Measurements from ENCODE around the gene CEBPG. TPM values are rescaled to one million over a fixed set of nuclear protein-coding genes. Genes with fewer than 3 reads are reported as not detected.

CEBPG gene
- total RNA-seq, 1 donor from 2014 or later = 18.0 TPM

GRCh38 chr19:33350538-33351309, 22.8 kb upstream of the CEBPG start:
- DNase-seq (ENCODE audit: low spot score) = no peak

GRCh38 chr19:33355535-33355934, 18.0 kb upstream of the CEBPG start:
- no peak for DNase-seq (ENCODE audit: low spot score)

GRCh38 chr19:33357556-33357955, 16.0 kb upstream of the CEBPG start:
- DNase-seq (ENCODE audit: low spot score) = no peak

GRCh38 chr19:33358408-33358807, 15.1 kb upstream of the CEBPG start:
- DNase-seq (ENCODE audit: low spot score) = no peak

GRCh38 chr19:33359581-33359980, 13.9 kb upstream of the CEBPG start:
- no peak for DNase-seq (ENCODE audit: low spot score)

GRCh38 chr19:33362508-33363228, 10.8 kb upstream of the CEBPG start:
- no peak for DNase-seq (ENCODE audit: low spot score)

- no peak for DNase-seq (ENCODE audit: low spot score)
Measured at GRCh38 chr19:33363476-33363875, 10.0 kb upstream of the CEBPG start.

- no peak for DNase-seq (ENCODE audit: low spot score)
Measured at GRCh38 chr19:33365691-33366090, 7.8 kb upstream of the CEBPG start.

GRCh38 chr19:33366127-33366526, 7.4 kb upstream of the CEBPG start:
- DNase-seq (ENCODE audit: low spot score) = no peak

GRCh38 chr19:33366897-33367296, 6.6 kb upstream of the CEBPG start:
- no peak for DNase-seq (ENCODE audit: low spot score)

- no peak for DNase-seq (ENCODE audit: low spot score)
Measured at GRCh38 chr19:33368074-33368864, 5.2 kb upstream of the CEBPG start.

GRCh38 chr19:33370783-33371182, 2.7 kb upstream of the CEBPG start:
- DNase-seq (ENCODE audit: low spot score) = no peak

- no peak for DNase-seq (ENCODE audit: low spot score)
Measured at GRCh38 chr19:33374236-33374714, 766 bp downstream of the CEBPG start.

- no peak for DNase-seq (ENCODE audit: low spot score)
Measured at GRCh38 chr19:33375156-33375836, 1.8 kb downstream of the CEBPG start.

GRCh38 chr19:33375837-33376159, 2.3 kb downstream of the CEBPG start:
- DNase-seq (ENCODE audit: low spot score) = no peak

- peak; percentile 72 for DNase-seq (ENCODE audit: low spot score)
Measured at GRCh38 chr19:33376423-33376822, 2.9 kb downstream of the CEBPG start.

- DNase-seq (ENCODE audit: low spot score) = no peak
Measured at GRCh38 chr19:33376941-33377557, 3.5 kb downstream of the CEBPG start.

- no peak for DNase-seq (ENCODE audit: low spot score)
Measured at GRCh38 chr19:33377586-33378475, 4.3 kb downstream of the CEBPG start.

GRCh38 chr19:33379151-33379829, 5.8 kb downstream of the CEBPG start:
- no peak for DNase-seq (ENCODE audit: low spot score)

- no peak for DNase-seq (ENCODE audit: low spot score)
Measured at GRCh38 chr19:33381101-33381500, 7.6 kb downstream of the CEBPG start.
